Measurements from ENCODE around the gene SNAPC1. TPM values are rescaled to one million over a fixed set of nuclear protein-coding genes. Genes with fewer than 3 reads are reported as not detected.

Gene SNAPC1
- total RNA-seq, 1 experiment from 2014 or later: 6.8 TPM

GRCh38 chr14:61742371-61742770, 19.8 kb upstream of the SNAPC1 start:
- H3K4me1 ChIP-seq (ENCODE audit: insufficient read depth, low read length): no peaks in the 10 kb centered on the region
- no peak overlapping the region for H3K27ac ChIP-seq (ENCODE audit: insufficient read length, low read depth, low read length)
- H3K56ac ChIP-seq (ENCODE audit: insufficient read length, low read depth, low read length): no peak overlapping the region
- no peaks in the 10 kb centered on the region for H3K79me1 ChIP-seq (ENCODE audit: insufficient read depth, low read depth, low read length, poor library complexity, severe bottlenecking)
- no peak overlapping the region for H4K91ac ChIP-seq (ENCODE audit: insufficient read length, low read depth, low read length)
- no peak overlapping the region for H4K5ac ChIP-seq (ENCODE audit: insufficient read length, low read depth, low read length)
- H3K23me2 ChIP-seq (ENCODE audit: insufficient read length, low read depth, low read length, poor library complexity, severe bottlenecking): no peaks in the 10 kb centered on the region
- no peak overlapping the region for H4K8ac ChIP-seq (replicated peaks; ENCODE audit: insufficient read length, low read depth, low read length)
- no peak overlapping the region for H2AFZ ChIP-seq (ENCODE audit: low read length)
- Mint-ChIP-seq H3K4me3 (no peak overlapping the region), H3K9me3 (no peaks in the 10 kb centered on the region), H3K4me1 (0 out of 4 replicates have a peak, but pooled peaks cover 0 to 7% of the 10 kb centered on the region in 2 experiments), H3K36me3 (ENCODE audit: insufficient read depth in 1 of 3, low read depth in 3 of 3) (peaks cover 41 to 90% (median 74%) of the 10 kb centered on the region in 3 experiments; a peak in 6 of 7 replicates), H3K27me3 (ENCODE audit: low read depth) (no peaks in the 10 kb centered on the region), H3K27ac (no peak overlapping the region)
- no peak overlapping the region for H2BK5ac ChIP-seq (ENCODE audit: insufficient read length, low read length)
- H3K4ac ChIP-seq (ENCODE audit: low read depth, low read length): no peak overlapping the region
- no peaks in the 10 kb centered on the region for H3K9me3 ChIP-seq (ENCODE audit: control insufficient read depth, low read depth, low read length)
- no peak overlapping the region for H2AK5ac ChIP-seq (ENCODE audit: insufficient read length, low read length)
- WGBS (ENCODE audit: extremely low coverage, insufficient read length, low lambda C conversion rate): no CpG with 5 or more reads among the region's 6 CpGs
- H3K79me2 ChIP-seq (ENCODE audit: insufficient read depth, low read length): peaks cover 2% of the 10 kb centered on the region; the same call in 1 of the 2 replicates
- no peak overlapping the region for H3K9ac ChIP-seq (ENCODE audit: extremely low read depth, insufficient read length, low read length)
- H3K18ac ChIP-seq (ENCODE audit: insufficient read length, low read depth, low read length): no peak overlapping the region
- no peak overlapping the region for H2BK15ac ChIP-seq (ENCODE audit: low read depth, low read length)
- no peaks in the 10 kb centered on the region for H3K27me3 ChIP-seq (ENCODE audit: insufficient read depth, low read length)
- H3K14ac ChIP-seq (ENCODE audit: insufficient read depth, low read length): no peak overlapping the region
- no peak overlapping the region for H3K4me2 ChIP-seq (ENCODE audit: insufficient read depth, insufficient read length, low read length)
- H2BK12ac ChIP-seq (ENCODE audit: insufficient read length, low read depth, low read length): no peak overlapping the region
- H2BK20ac ChIP-seq (ENCODE audit: low read depth, low read length, poor library complexity, severe bottlenecking): no peak overlapping the region
- no peak overlapping the region for H3T11ph ChIP-seq (ENCODE audit: low read length)
- H3K23ac ChIP-seq (ENCODE audit: insufficient read length, low read depth, low read length): no peak overlapping the region
- H2BK120ac ChIP-seq (ENCODE audit: low read depth, low read length, poor library complexity, severe bottlenecking): no peak overlapping the region
- DNase-seq: no peak
- no peaks in the 10 kb centered on the region for H4K20me1 ChIP-seq (ENCODE audit: control insufficient read depth, insufficient read depth, insufficient read length)
- TF ChIP-seq CTCF (conservative IDR thresholded peaks at IDR 0.05): no peak

Data from H9 (cell line).